Measurements from ENCODE around the gene HOXB5.
A peak's percentile ranks its signal among the peaks of the same experiment; 100 is the strongest.

- TF ChIP-seq CTCF (IDR thresholded peaks at IDR 0.05), result peak in 5 of 6 experiments; percentile 39 to 87 (median 56)
- no peak for TF ChIP-seq POLR2A (IDR thresholded peaks at IDR 0.05)
Observed at GRCh38 chr17:48593840-48594537, 410 bp upstream of the HOXB5 start.
